HCT116 (cell line): Measurements from ENCODE around the gene OR6K2. TPM values are rescaled to one million over a fixed set of nuclear protein-coding genes. Genes with fewer than 3 reads are reported as not detected.
"Not testable (repeated sequence)": the region's sequence is repeated elsewhere in the genome, so short reads cannot be mapped to it uniquely, and the experiment has no call there.

Experiments
- ATAC-seq: fragments of 200-7000 bp; cut with Tn5 transposase; 2 replicates; pipeline ENCODE4 v1.9.1; 2020; ENCODE audit warnings: mild to moderate bottlenecking, moderate library complexity
- BruUV-seq: library from RNA; stranded (reverse); fragments of 400-500 nt; replicated peaks from 2 replicates; lab custom pipeline; 2021; lab: Mats Ljungman, UMichigan
- CTCF ChIA-PET: fragments of 300-600 bp; sonication (Branson Sonifier 250); formaldehyde crosslinking; loops from one replicate; lab custom pipeline; 2021; ENCODE audit warnings: antibody characterized with exemption; lab: Charles Lee
- POLR2A ChIA-PET: fragments of 300-600, 350-600 bp; sonication (Branson Sonifier 250); formaldehyde crosslinking; loops from one replicate; lab custom pipeline; 2021; ENCODE audit warnings: antibody characterized with exemption; lab: Charles Lee
- RAD21 ChIA-PET, 2 experiments: fragments of 300-600 bp; sonication (Branson Sonifier 250); formaldehyde crosslinking; loops; one replicate each; lab custom pipeline; 2023; ENCODE audit warnings: low total read pairs in 2 of 2; ENCODE audit not compliant: uncharacterized antibody in 2 of 2, unreplicated experiment in 2 of 2, low non-redundant PET in 1 of 2; lab: Charles Lee
- DNase-seq: peaks from one replicate; pipeline ENCODE4 v3.0.0-alpha.2; 2010; ENCODE audit warnings: low read depth, low spot score
- H2AFZ ChIP-seq: fragments of 200-600 bp; shearing (Covaris generic), sonication (generic); 2 replicates; pipeline ENCODE4 v1.6.1; 2017; ENCODE audit warnings: low read depth, mixed run types, mixed read lengths, antibody characterized with exemption, low read length; ENCODE audit not compliant: poor library complexity, severe bottlenecking
- H3K27ac ChIP-seq: 2 replicates; pipeline ENCODE4 v1.5.1; 2012; ENCODE audit warnings: low read depth, low read length
- H3K27me3 ChIP-seq: fragments of 200-600 bp; sonication (generic); 2 replicates; pipeline ENCODE4 v1.6.1; 2016; ENCODE audit warnings: mixed run types, low read length, mixed read lengths; ENCODE audit not compliant: insufficient read depth
- H3K36me3 ChIP-seq, 2 experiments: fragments of 200-500 bp in 1 of 2; fragments of 200-600 bp in 1 of 2; sonication (Bioruptor generic) in 1 of 2; sonication (generic) in 1 of 2; 2 replicates each; pipeline versions ENCODE4 v1.5.1 to v1.6.1; 2014 to 2016; ENCODE audit warnings: low read length in 2 of 2, inconsistent platforms in 1 of 2, mixed read lengths in 1 of 2, mixed run types in 1 of 2; ENCODE audit not compliant: insufficient read depth in 2 of 2, control insufficient read depth in 1 of 2
- H3K4me1 ChIP-seq, 2 experiments: fragments of 200-600 bp in 1 of 2; sonication (generic) in 1 of 2; 2 replicates each; pipeline versions ENCODE4 v1.5.1 to v1.6.1; 2012 to 2017; ENCODE audit warnings: low read length in 2 of 2, inconsistent platforms in 1 of 2, mild to moderate bottlenecking in 1 of 2, mixed read lengths in 1 of 2, mixed run types in 1 of 2, moderate library complexity in 1 of 2; ENCODE audit not compliant: insufficient read depth in 2 of 2, control insufficient read depth in 1 of 2
- H3K4me2 ChIP-seq: fragments of 200-600 bp; sonication (generic); 2 replicates; pipeline ENCODE4 v1.6.1; 2017; ENCODE audit warnings: mixed run types, low read length, mixed read lengths
- H3K4me3 ChIP-seq, 2 experiments: fragments of 200-600 bp in 1 of 2; sonication (generic) in 1 of 2; replicated peaks in 1 of 2; 2 replicates each; pipeline ENCODE4 v1.5.1; 2011 to 2016; ENCODE audit warnings: low read length in 2 of 2, control low read depth in 1 of 2, low read depth in 1 of 2, mild to moderate bottlenecking in 1 of 2, mixed read lengths in 1 of 2, mixed run types in 1 of 2
- H3K79me2 ChIP-seq: fragments of 200-600 bp; sonication (generic); 2 replicates; pipeline ENCODE4 v1.6.1; 2017; ENCODE audit warnings: mild to moderate bottlenecking, mixed run types, low read length, moderate library complexity, mixed read lengths; ENCODE audit not compliant: insufficient read depth
- H3K9ac ChIP-seq: fragments of 200-600 bp; sonication (generic); 2 replicates; pipeline ENCODE4 v1.6.1; 2016; ENCODE audit warnings: low read length, mixed read lengths
- H3K9me2 ChIP-seq: fragments of 200-600 bp; sonication (generic), shearing (Covaris generic); 2 replicates; pipeline ENCODE4 v1.6.1; 2017; ENCODE audit warnings: mixed run types, mild to moderate bottlenecking, moderate library complexity; ENCODE audit not compliant: insufficient read depth
- H3K9me3 ChIP-seq, 2 experiments: fragments of 200-500 bp in 1 of 2; fragments of 200-600 bp in 1 of 2; sonication (Bioruptor generic) in 1 of 2; sonication (generic) in 1 of 2; 2 replicates each; pipeline ENCODE4 v1.6.1; 2014 to 2017; ENCODE audit warnings: low read length in 2 of 2, mixed read lengths in 2 of 2, inconsistent platforms in 1 of 2, low read depth in 1 of 2, mild to moderate bottlenecking in 1 of 2, mixed run types in 1 of 2, moderate library complexity in 1 of 2; ENCODE audit not compliant: control insufficient read depth in 1 of 2, insufficient read depth in 1 of 2
- H4K20me1 ChIP-seq: fragments of 200-600 bp; sonication (generic), shearing (Covaris generic); 2 replicates; pipeline ENCODE4 v1.6.1; 2017; ENCODE audit warnings: mixed run types, mild to moderate bottlenecking, moderate library complexity; ENCODE audit not compliant: insufficient read depth
- CBX3 ChIP-seq: IDR thresholded peaks from 2 replicates; pipeline ENCODE4 v1.6.1; 2012; ENCODE audit warnings: low read depth
- FOSL1 ChIP-seq: IDR thresholded peaks from 2 replicates; pipeline ENCODE4 v1.6.1; 2012; ENCODE audit warnings: low read depth
- JUND ChIP-seq: IDR thresholded peaks from 2 replicates; pipeline ENCODE4 v1.6.1; 2012
- MAX ChIP-seq: IDR thresholded peaks from 2 replicates; pipeline ENCODE4 v1.6.1; 2012
- POLR2AphosphoS5 ChIP-seq: IDR thresholded peaks from 2 replicates; pipeline ENCODE4 v1.6.1; 2011; ENCODE audit warnings: mild to moderate bottlenecking, low read depth, low read length, moderate library complexity
- SIN3A ChIP-seq: IDR thresholded peaks from 2 replicates; pipeline ENCODE4 v1.6.1; 2012; ENCODE audit warnings: low read depth
- TCF7L2 ChIP-seq: IDR thresholded peaks from 2 replicates; pipeline ENCODE4 v1.7.0; 2011; ENCODE audit warnings: borderline replicate concordance, inconsistent platforms; ENCODE audit not compliant: insufficient read depth, insufficient read length; ENCODE audit errors: extremely low read depth
- YY1 ChIP-seq: IDR thresholded peaks from 2 replicates; pipeline ENCODE4 v1.6.1; 2011; ENCODE audit warnings: low read length, low read depth, moderate library complexity, mild to moderate bottlenecking; ENCODE audit not compliant: insufficient replicate concordance; ENCODE audit errors: extremely low read depth
- intact Hi-C: fragments of 100-400 bp; cut with micrococcal nuclease; formaldehyde crosslinking; loops from 2 replicates; pipeline ENCODE4 v1.10.0; 2022
- total RNA-seq: library from RNA; stranded (reverse); gene quantifications from one replicate; pipeline ENCODE4 v1.2.1, GENCODE V29; 2021; ENCODE audit not compliant: unreplicated experiment
- TF ChIP-seq, protein P1 (sequence below): IDR thresholded peaks from 2 replicates; pipeline ENCODE4 v1.6.1; 2011; ENCODE audit warnings: mild to moderate bottlenecking, low read length, moderate library complexity; ENCODE audit not compliant: insufficient replicate concordance; ENCODE audit errors: extremely low read depth
- TF ChIP-seq, protein P2 (sequence below), 3 experiments: fragments of 200-600 bp in 1 of 3; sonication (generic) in 1 of 3; IDR thresholded peaks in 2 of 3; conservative IDR thresholded peaks in 1 of 3; 2 replicates each; pipeline ENCODE4 v1.5.1; 2012 to 2017; ENCODE audit warnings: low read depth in 2 of 3, low read length in 2 of 3, antibody characterized with exemption in 1 of 3, borderline replicate concordance in 1 of 3, control low read depth in 1 of 3, mild to moderate bottlenecking in 1 of 3, mixed read lengths in 1 of 3, mixed run types in 1 of 3, moderate library complexity in 1 of 3; ENCODE audit not compliant: insufficient read depth in 1 of 3

OR6K2 gene
- total RNA-seq, 1 experiment from 2014 or later: not detected

DNA sequence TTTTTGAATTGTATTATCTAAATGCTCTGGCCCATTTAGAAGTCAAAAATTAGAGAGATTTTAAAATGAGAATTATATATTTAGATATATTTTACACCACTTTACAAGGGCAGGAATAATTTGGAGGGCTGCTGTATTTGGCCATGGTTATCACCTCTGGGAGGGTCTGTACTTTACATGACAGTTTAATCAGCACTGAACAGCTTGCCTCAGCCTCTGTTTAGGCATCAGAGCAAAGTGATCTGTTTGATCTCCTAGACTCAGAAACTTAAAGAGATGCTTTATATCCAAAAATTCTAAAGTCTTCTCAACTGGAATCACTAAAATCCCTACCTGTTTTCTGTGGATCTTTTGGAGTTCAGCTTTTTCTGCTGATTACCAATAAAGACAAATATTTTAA, 8.5 kb downstream of the OR6K2 start:
- H4K20me1 ChIP-seq: no peaks in the 10 kb centered on the region; the same call in 1 of the 2 replicates
- H3K79me2 ChIP-seq: no peaks in the 10 kb centered on the region
- H3K9ac ChIP-seq: no peak overlapping the region
- intact Hi-C loops: no loop called here
- ATAC-seq: no peak
- RAD21 ChIA-PET: no interaction called here
- H3K4me3 ChIP-seq: no peak overlapping the region
- DNase-seq: no peak
- no peaks in the 10 kb centered on the region for H3K9me2 ChIP-seq
- BruUV-seq: no TSS peak
- H3K9me3 ChIP-seq: no peaks in the 10 kb centered on the region
- H3K36me3 ChIP-seq: no peaks in the 10 kb centered on the region
- POLR2A ChIA-PET: no interaction called here
- H2AFZ ChIP-seq: no peak overlapping the region
- TF ChIP-seq MAX (no peak), TCF7L2 (no peak), POLR2AphosphoS5 (no peak), SIN3A (no peak), YY1 (no peak), JUND (no peak), FOSL1 (no peak), CBX3 (no peak)
- TF ChIP-seq, protein P1, sequence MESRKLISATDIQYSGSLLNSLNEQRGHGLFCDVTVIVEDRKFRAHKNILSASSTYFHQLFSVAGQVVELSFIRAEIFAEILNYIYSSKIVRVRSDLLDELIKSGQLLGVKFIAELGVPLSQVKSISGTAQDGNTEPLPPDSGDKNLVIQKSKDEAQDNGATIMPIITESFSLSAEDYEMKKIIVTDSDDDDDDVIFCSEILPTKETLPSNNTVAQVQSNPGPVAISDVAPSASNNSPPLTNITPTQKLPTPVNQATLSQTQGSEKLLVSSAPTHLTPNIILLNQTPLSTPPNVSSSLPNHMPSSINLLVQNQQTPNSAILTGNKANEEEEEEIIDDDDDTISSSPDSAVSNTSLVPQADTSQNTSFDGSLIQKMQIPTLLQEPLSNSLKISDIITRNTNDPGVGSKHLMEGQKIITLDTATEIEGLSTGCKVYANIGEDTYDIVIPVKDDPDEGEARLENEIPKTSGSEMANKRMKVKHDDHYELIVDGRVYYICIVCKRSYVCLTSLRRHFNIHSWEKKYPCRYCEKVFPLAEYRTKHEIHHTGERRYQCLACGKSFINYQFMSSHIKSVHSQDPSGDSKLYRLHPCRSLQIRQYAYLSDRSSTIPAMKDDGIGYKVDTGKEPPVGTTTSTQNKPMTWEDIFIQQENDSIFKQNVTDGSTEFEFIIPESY: no peak
- TF ChIP-seq, protein P2, sequence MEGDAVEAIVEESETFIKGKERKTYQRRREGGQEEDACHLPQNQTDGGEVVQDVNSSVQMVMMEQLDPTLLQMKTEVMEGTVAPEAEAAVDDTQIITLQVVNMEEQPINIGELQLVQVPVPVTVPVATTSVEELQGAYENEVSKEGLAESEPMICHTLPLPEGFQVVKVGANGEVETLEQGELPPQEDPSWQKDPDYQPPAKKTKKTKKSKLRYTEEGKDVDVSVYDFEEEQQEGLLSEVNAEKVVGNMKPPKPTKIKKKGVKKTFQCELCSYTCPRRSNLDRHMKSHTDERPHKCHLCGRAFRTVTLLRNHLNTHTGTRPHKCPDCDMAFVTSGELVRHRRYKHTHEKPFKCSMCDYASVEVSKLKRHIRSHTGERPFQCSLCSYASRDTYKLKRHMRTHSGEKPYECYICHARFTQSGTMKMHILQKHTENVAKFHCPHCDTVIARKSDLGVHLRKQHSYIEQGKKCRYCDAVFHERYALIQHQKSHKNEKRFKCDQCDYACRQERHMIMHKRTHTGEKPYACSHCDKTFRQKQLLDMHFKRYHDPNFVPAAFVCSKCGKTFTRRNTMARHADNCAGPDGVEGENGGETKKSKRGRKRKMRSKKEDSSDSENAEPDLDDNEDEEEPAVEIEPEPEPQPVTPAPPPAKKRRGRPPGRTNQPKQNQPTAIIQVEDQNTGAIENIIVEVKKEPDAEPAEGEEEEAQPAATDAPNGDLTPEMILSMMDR (IDR thresholded peaks at IDR 0.05 in 2 of 3, conservative IDR thresholded peaks at IDR 0.05 in 1 of 3; ENCODE audit: borderline replicate concordance in 1 of 3, insufficient read depth in 1 of 3, low read depth in 2 of 3, low read length in 2 of 3): no peak
- no peak overlapping the region for H3K4me2 ChIP-seq
- no peak overlapping the region for H3K27ac ChIP-seq
- no peaks in the 10 kb centered on the region for H3K27me3 ChIP-seq
- H3K4me1 ChIP-seq: no peaks in the 10 kb centered on the region
- CTCF ChIA-PET: no interaction called here

GRCh38 chr1:158691149-158691548, 9.3 kb downstream of the OR6K2 start:
- H3K79me2 ChIP-seq, intact Hi-C loops, H3K4me3 ChIP-seq, H3K9me3 ChIP-seq, H3K9ac ChIP-seq, BruUV-seq, H3K27me3 ChIP-seq, POLR2A ChIA-PET, ATAC-seq, RAD21 ChIA-PET, H3K4me1 ChIP-seq, H2AFZ ChIP-seq, H3K36me3 ChIP-seq, H3K27ac ChIP-seq, DNase-seq, H3K4me2 ChIP-seq, H3K9me2 ChIP-seq, H4K20me1 ChIP-seq, CTCF ChIA-PET: not testable (repeated sequence)
